Liver (tissue), 2 donors: ENCODE results near the gene VWF.

Experiments used
- FOXA1 ChIP-seq: IDR thresholded peaks from 2 replicates; pipeline ENCODE4 v1.6.1; 2016; ENCODE audit warnings: antibody characterized with exemption
- TF ChIP-seq, protein P1 (sequence below): fragments of 150-350 bp; IDR thresholded peaks from 2 replicates; pipeline ENCODE4 v1.5.1; 2017; ENCODE audit warnings: improper control_type of control experiment, low read depth, low read length; ENCODE audit not compliant: missing input control
- donor health status: healthy.

DNA sequence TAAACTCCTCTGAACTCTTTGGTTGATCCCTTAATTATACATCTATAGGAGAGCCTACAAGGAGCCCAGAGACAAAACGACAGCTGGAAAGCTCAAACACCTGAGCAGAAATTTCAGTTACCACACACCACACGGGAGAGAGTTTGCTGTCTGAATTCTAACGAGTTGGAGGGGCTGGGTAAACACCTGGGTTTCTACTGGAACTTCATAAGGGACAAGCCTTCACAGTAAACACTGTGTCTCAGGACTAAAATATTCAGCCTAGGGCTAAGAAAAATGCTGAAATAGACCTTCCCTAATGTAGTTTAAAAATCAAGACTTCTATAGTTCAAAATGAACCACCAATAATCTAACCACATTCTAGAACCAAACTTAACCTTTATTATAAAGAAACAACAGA is 169.8 kb downstream of the VWF start:
- TF ChIP-seq FOXA1, result no peak
- TF ChIP-seq, protein P1, sequence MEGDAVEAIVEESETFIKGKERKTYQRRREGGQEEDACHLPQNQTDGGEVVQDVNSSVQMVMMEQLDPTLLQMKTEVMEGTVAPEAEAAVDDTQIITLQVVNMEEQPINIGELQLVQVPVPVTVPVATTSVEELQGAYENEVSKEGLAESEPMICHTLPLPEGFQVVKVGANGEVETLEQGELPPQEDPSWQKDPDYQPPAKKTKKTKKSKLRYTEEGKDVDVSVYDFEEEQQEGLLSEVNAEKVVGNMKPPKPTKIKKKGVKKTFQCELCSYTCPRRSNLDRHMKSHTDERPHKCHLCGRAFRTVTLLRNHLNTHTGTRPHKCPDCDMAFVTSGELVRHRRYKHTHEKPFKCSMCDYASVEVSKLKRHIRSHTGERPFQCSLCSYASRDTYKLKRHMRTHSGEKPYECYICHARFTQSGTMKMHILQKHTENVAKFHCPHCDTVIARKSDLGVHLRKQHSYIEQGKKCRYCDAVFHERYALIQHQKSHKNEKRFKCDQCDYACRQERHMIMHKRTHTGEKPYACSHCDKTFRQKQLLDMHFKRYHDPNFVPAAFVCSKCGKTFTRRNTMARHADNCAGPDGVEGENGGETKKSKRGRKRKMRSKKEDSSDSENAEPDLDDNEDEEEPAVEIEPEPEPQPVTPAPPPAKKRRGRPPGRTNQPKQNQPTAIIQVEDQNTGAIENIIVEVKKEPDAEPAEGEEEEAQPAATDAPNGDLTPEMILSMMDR, result no peak
